Activated B cell treated with CpG ODN at 0.5 μM for 24 hours (primary cell): ENCODE measurements around the gene SMIM14. TPM values are rescaled to one million over a fixed set of nuclear protein-coding genes. Genes with fewer than 3 reads are reported as not detected.
"Not testable (repeated sequence)": the region's sequence is repeated elsewhere in the genome, so short reads cannot be mapped to it uniquely, and the experiment has no call there.

Experiments used
- ATAC-seq: fragments of 200-7000 bp; cut with Tn5 transposase; one replicate; pipeline ENCODE4 v1.10.0; 2021; ENCODE audit warnings: low read depth, mild to moderate bottlenecking, moderate library complexity
- CTCF ChIA-PET: fragments of 350-600 bp; sonication (Branson Sonifier 250); formaldehyde crosslinking; loops from one replicate; lab custom pipeline; 2021; ENCODE audit warnings: antibody characterized with exemption; lab: Charles Lee
- POLR2A ChIA-PET: fragments of 350-600 bp; sonication (Branson Sonifier 250); formaldehyde crosslinking; loops from one replicate; lab custom pipeline; 2021; ENCODE audit warnings: antibody characterized with exemption; lab: Charles Lee
- DNase-seq: peaks from one replicate; pipeline ENCODE4 v3.0.0; 2022
- H3K27ac Mint-ChIP-seq: one replicate; pipeline ENCODE4 v1.8.0; 2020; ENCODE audit warnings: mixed read lengths
- H3K27me3 Mint-ChIP-seq: one replicate; pipeline ENCODE4 v1.8.0; 2021; ENCODE audit warnings: mixed read lengths
- H3K36me3 Mint-ChIP-seq: one replicate; pipeline ENCODE4 v1.8.0; 2021; ENCODE audit warnings: low read depth, mixed read lengths
- H3K4me1 Mint-ChIP-seq: one replicate; pipeline ENCODE4 v1.8.0; 2021; ENCODE audit warnings: mixed read lengths
- H3K4me3 Mint-ChIP-seq: one replicate; pipeline ENCODE4 v1.8.0; 2020; ENCODE audit warnings: mild to moderate bottlenecking, mixed read lengths
- H3K9me3 Mint-ChIP-seq: one replicate; pipeline ENCODE4 v1.8.0; 2020; ENCODE audit warnings: mixed read lengths
- intact Hi-C: fragments of 100-400 bp; cut with micrococcal nuclease; formaldehyde crosslinking; loops from one replicate; pipeline ENCODE4 v1.15.1; 2024
- total RNA-seq: library from RNA; stranded (reverse); gene quantifications from 2 replicates; pipeline ENCODE4 v1.2.3, GENCODE V29; 2022
- TF ChIP-seq, protein P1 (sequence below): fragments of 200-600 bp; IDR thresholded peaks from one replicate; pipeline ENCODE4 v1.8.0; 2022; ENCODE audit warnings: antibody characterized with exemption, mild to moderate bottlenecking

The SMIM14 gene
- total RNA-seq: 83.1 and 86.5 TPM in 2 replicates

DNA sequence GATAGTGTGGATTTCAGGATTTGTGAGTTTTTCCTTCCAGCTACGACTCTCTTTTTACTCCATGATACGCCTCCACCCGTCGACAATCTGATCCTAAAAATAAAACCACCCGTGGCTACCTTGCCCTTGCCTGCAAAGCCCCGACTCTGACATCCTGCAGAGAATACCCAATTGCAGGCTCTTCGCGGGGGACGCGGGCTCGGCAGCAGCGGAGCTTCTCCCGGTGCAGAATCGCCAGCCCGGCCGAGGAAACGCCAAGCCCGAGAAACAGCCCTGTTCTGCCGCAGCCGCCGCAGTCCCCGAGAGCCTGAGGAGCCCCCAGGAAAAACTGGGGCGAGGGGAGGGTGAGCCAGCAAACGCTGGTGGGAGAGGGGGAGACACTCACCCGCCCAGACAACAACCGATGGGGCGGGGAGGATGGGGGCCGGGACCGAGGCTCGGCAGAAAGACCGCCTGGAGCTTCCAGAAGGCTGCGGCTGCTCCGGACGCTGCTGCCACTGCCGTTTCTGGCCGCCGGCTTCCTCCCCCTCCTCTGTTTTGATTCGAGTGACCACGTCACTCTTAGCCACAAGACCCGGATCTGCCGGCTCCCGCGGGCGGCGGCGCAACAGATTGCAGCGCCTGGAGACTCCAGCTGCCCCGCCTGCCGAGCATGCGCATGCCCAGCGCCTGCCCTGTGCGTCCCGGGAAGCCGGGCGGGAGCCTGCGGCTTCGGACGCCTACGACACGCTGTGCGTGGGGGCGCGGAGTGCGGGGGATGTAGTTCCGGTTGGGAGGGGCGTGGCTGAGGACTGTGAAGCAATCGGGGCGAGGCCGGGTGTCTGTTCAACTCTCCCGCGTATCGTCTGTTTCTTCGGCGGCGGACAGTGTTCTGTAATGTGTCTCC lies at the start of gene SMIM14:
Gene SMIM14, minus strand, starts transcription at position 512 of the 886 bp plus-strand sequence. CDS start 33,720 bp downstream, outside the sequence.
- TF ChIP-seq, protein P1, sequence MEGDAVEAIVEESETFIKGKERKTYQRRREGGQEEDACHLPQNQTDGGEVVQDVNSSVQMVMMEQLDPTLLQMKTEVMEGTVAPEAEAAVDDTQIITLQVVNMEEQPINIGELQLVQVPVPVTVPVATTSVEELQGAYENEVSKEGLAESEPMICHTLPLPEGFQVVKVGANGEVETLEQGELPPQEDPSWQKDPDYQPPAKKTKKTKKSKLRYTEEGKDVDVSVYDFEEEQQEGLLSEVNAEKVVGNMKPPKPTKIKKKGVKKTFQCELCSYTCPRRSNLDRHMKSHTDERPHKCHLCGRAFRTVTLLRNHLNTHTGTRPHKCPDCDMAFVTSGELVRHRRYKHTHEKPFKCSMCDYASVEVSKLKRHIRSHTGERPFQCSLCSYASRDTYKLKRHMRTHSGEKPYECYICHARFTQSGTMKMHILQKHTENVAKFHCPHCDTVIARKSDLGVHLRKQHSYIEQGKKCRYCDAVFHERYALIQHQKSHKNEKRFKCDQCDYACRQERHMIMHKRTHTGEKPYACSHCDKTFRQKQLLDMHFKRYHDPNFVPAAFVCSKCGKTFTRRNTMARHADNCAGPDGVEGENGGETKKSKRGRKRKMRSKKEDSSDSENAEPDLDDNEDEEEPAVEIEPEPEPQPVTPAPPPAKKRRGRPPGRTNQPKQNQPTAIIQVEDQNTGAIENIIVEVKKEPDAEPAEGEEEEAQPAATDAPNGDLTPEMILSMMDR: no peak
- peak within 1 kb of the TSS; percentile 96 for H3K4me3 Mint-ChIP-seq
- DNase-seq (peak; percentile 92), ATAC-seq (peak; percentile 82)
- CTCF ChIA-PET: interaction anchor here (1.2 to 3.4 kb wide), 7 partner anchors 12 to 170 kb away, joined by 3 to 18 read pairs (median 4); partner anchors contain the start of gene UGDH
- H3K4me1 Mint-ChIP-seq: peaks cover 58% of the 10 kb centered on the region
- POLR2A ChIA-PET: interaction anchor here (0.5 to 8.3 kb wide), 41 partner anchors 9 to 1746 kb away, joined by 3 to 219 read pairs (median 6); partner anchors contain the start of genes LIAS, RFC1, RPL9 and UBE2K
- H3K27me3 Mint-ChIP-seq: no peaks in the 10 kb centered on the region
- H3K36me3 Mint-ChIP-seq: peaks cover 29% of the 10 kb centered on the region
- peak within 1 kb of the TSS; percentile 97 for H3K27ac Mint-ChIP-seq
- intact Hi-C loops: loop anchor here (1.0 to 10.0 kb wide), 15 partner anchors 12 to 1746 kb away; partner anchors contain the start of genes KLF3, LIAS, RHOH and RPL9
- no peaks in the 10 kb centered on the region for H3K9me3 Mint-ChIP-seq

DNA sequence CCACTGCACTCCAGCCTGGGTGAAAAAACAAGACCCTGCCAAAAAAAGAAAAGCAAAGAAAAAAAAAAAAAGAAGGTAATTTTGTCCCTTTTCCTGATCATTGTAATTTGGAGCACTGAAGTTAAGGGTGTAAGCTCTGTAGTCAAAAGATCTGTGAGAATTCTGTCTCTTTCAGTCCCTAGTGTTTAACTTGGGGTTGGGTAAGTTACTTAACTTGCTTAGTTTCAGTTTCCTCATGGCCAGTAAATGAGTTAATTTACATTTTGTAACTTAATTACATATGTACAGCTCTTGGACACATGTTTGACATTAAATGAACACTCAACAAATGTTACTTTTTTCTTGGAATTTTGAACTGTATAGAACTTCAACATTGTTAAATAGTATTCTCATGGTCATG lies 48.3 kb upstream of the SMIM14 start:
- Mint-ChIP-seq H3K4me3 (no peak overlapping the region), H3K9me3 (no peaks in the 10 kb centered on the region), H3K27ac (no peak overlapping the region), H3K36me3 (no peaks in the 10 kb centered on the region), H3K27me3 (no peaks in the 10 kb centered on the region), H3K4me1 (peaks cover 23% of the 10 kb centered on the region)
- ChIA-PET CTCF (interaction anchor here (0.6 kb wide), 1 partner anchor 445 kb away, joined by 5 read pairs; no protein-coding TSS in a partner anchor), POLR2A (interaction anchor here (0.7 kb wide), 1 partner anchor 13 kb away, joined by 4 read pairs; no protein-coding TSS in a partner anchor)
- TF ChIP-seq, protein P1: no peak
- DNase-seq: no peak
- intact Hi-C loops: no loop called here
- no peak for ATAC-seq

DNA sequence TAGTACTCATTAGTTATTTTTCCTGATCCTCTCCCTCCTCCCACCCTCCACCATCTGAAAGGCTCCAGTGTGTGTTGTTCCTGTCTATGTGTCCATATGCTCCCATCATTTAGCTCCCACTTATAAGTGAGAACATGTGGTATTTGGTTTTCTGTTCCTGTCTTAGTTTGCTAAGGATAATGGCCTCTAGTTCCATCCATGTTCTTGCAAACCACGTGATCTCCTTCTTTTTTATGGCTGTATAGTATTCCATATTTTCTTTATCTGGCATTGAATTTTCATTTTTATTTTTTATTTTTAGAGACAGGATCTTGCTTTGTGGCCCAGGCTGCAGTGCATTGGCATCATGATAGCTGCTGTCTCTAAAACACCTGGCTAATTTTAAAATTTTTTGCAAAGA lies 47.3 kb upstream of the SMIM14 start:
- peaks cover 31% of the 10 kb centered on the region for H3K4me1 Mint-ChIP-seq
- intact Hi-C loops: no loop called here
- TF ChIP-seq, protein P1: no peak
- no peak for ATAC-seq
- no peak overlapping the region for H3K27ac Mint-ChIP-seq
- H3K36me3 Mint-ChIP-seq: no peaks in the 10 kb centered on the region
- POLR2A ChIA-PET: no interaction called here
- no peak overlapping the region for H3K4me3 Mint-ChIP-seq
- H3K9me3 Mint-ChIP-seq: no peaks in the 10 kb centered on the region
- no peak for DNase-seq
- no peaks in the 10 kb centered on the region for H3K27me3 Mint-ChIP-seq
- CTCF ChIA-PET: interaction anchor here (0.5 kb wide), 1 partner anchor 103 kb away, joined by 3 read pairs; no protein-coding TSS in a partner anchor

DNA sequence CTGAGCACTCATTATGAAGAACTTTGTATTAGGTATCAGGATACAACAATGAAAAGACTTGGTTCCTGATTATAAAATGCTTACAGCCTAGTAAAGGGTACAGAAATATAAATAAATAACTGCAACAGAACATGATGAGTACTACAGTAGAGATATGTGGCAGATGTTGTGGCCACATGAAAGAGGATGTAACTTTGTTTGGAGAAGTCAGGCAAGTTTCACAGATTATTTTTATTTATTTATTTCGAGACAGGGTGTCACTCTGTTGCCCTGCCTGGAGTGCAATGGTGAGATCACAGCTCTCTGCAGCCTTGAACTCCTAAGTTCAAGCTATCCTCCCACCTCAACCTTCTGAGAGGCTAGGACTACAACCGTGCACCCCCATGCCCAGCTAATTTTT lies 43.5 kb upstream of the SMIM14 start:
- Mint-ChIP-seq H3K27me3 (no peaks in the 10 kb centered on the region), H3K4me1 (peaks cover 44% of the 10 kb centered on the region), H3K4me3 (peak overlapping the region; percentile 29), H3K36me3 (no peaks in the 10 kb centered on the region), H3K27ac (peak overlapping the region; percentile 76), H3K9me3 (no peaks in the 10 kb centered on the region)
- DNase-seq (no peak), ATAC-seq (peak; percentile 67)
- TF ChIP-seq, protein P1: no peak
- POLR2A ChIA-PET: interaction anchor here (0.5 to 0.9 kb wide), 2 partner anchors 44 to 101 kb away, joined by 3 to 5 read pairs; no protein-coding TSS in a partner anchor
- intact Hi-C loops: no loop called here
- CTCF ChIA-PET: no interaction called here

DNA sequence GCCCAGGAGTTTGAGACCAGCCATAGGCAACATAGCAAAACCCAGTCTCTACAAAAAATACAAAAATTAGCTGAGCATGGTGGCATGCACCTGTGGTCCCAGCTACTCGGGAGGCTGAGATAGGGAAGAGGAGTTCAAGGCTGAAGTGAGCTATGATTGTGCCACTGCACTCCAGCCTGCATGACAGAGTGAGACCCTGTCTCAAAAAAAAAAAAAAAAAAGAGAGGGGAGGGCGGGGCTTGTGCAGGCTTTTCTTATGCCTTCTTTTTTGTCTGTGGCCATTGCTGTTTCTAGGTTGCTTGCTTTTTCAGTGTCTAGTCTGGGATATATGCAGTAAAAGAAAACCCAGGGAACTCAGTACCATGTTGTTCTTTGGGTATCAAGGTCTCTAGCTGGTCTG lies 42.3 kb upstream of the SMIM14 start:
- DNase-seq, H3K4me3 Mint-ChIP-seq, intact Hi-C loops, CTCF ChIA-PET, ATAC-seq, H3K9me3 Mint-ChIP-seq, H3K36me3 Mint-ChIP-seq, H3K27ac Mint-ChIP-seq, H3K27me3 Mint-ChIP-seq: not testable (repeated sequence)
- POLR2A ChIA-PET: interaction anchor here (0.7 to 1.2 kb wide), 5 partner anchors 8 to 83 kb away, joined by 3 to 6 read pairs (median 5); partner anchors contain the start of gene UBE2K
- H3K4me1 Mint-ChIP-seq: peaks cover 38% of the 10 kb centered on the region

DNA sequence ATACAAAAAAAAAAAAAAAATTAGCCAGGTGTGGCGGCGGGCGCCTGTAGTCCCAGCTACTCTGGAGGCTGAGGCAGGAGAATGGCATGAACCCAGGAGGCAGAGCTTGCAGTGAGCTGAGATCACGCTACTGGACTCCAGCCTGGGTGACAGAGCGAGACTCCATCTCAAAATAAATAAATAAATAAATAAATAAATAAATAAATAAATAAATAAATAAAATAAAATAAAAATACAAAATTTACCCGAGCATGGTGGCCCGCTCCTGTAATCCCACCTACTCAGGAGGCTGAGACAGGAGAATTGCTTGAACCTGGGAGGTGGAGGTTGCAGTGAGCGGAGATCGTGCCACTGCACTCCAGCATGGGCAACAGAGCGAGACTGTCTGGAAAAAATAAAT lies 37.0 kb upstream of the SMIM14 start:
- H3K27me3 Mint-ChIP-seq, ATAC-seq, intact Hi-C loops, H3K27ac Mint-ChIP-seq, H3K4me3 Mint-ChIP-seq, H3K9me3 Mint-ChIP-seq, CTCF ChIA-PET, DNase-seq, H3K36me3 Mint-ChIP-seq: not testable (repeated sequence)
- H3K4me1 Mint-ChIP-seq: peaks cover 15% of the 10 kb centered on the region
- POLR2A ChIA-PET: interaction anchor here (0.6 kb wide), 1 partner anchor 38 kb away, joined by 3 read pairs; no protein-coding TSS in a partner anchor

DNA sequence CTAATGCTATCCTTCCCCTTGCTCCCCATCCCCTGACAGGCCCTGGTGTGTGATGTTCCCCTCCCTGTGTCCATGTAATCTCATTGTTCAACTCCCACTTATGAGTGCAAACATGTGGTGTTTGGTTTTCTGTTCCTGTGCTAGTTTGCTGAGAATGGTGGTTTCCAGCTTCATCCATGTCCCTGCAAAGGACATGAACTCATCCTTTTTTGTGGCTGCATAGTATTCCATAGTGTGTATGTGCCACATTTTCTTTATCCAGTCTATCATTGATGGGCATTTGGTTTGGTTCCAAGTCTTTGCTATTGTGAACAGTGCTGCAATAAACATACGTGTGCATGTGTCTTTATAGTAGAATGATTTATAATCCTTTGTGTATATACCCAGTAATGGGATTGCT lies 31.6 kb upstream of the SMIM14 start:
- H3K27ac Mint-ChIP-seq, DNase-seq, H3K27me3 Mint-ChIP-seq, CTCF ChIA-PET, H3K4me1 Mint-ChIP-seq, ATAC-seq, H3K36me3 Mint-ChIP-seq, H3K4me3 Mint-ChIP-seq, H3K9me3 Mint-ChIP-seq, intact Hi-C loops: not testable (repeated sequence)
- POLR2A ChIA-PET: interaction anchor here (0.5 kb wide), 1 partner anchor 38 kb away, joined by 3 read pairs; no protein-coding TSS in a partner anchor
